Neural cell (in vitro differentiated cells): Measurements from ENCODE around the gene ZNF808.

ENCODE experiments used
- MXI1 ChIP-seq: fragments of 450-650 bp; conservative IDR thresholded peaks from 2 replicates; pipeline ENCODE4 v1.6.1; 2014; ENCODE audit warnings: antibody characterized with exemption, mild to moderate bottlenecking; ENCODE audit not compliant: poor library complexity, severe bottlenecking
- RAD21 ChIP-seq: fragments of 450-650 bp; conservative IDR thresholded peaks from 2 replicates; pipeline ENCODE4 v1.6.1; 2014; ENCODE audit warnings: antibody characterized with exemption, mild to moderate bottlenecking, moderate library complexity
- TF ChIP-seq, protein P1 (sequence below): fragments of 450-650 bp; IDR thresholded peaks from 2 replicates; pipeline ENCODE4 v1.5.1; 2014; ENCODE audit warnings: antibody characterized with exemption, mild to moderate bottlenecking, moderate library complexity; ENCODE audit not compliant: poor library complexity, severe bottlenecking

DNA sequence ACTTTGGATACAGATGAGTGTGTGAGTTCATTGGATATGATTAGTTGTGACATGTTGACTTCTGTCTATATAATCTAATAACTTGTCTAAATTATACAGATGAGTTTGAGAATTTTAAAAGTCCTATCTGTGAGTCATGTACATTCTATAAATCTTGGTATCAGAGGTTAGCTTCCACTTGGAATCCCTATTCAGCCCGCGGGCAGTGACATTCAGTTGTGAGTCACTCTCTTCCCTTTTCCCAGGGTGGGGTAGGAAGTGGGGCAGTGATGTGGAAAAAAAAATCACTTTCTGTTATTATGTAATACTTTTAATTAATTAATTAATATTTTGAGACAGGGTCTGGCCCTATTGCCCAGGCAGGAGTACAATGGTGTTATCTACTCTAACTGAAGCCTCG lies 33.0 kb upstream of the ZNF808 start:
- TF ChIP-seq, protein P1, sequence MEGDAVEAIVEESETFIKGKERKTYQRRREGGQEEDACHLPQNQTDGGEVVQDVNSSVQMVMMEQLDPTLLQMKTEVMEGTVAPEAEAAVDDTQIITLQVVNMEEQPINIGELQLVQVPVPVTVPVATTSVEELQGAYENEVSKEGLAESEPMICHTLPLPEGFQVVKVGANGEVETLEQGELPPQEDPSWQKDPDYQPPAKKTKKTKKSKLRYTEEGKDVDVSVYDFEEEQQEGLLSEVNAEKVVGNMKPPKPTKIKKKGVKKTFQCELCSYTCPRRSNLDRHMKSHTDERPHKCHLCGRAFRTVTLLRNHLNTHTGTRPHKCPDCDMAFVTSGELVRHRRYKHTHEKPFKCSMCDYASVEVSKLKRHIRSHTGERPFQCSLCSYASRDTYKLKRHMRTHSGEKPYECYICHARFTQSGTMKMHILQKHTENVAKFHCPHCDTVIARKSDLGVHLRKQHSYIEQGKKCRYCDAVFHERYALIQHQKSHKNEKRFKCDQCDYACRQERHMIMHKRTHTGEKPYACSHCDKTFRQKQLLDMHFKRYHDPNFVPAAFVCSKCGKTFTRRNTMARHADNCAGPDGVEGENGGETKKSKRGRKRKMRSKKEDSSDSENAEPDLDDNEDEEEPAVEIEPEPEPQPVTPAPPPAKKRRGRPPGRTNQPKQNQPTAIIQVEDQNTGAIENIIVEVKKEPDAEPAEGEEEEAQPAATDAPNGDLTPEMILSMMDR, result no peak
- TF ChIP-seq RAD21, result no peak
- no peak for TF ChIP-seq MXI1
